Measurements from ENCODE around the gene STAT2.

DNA sequence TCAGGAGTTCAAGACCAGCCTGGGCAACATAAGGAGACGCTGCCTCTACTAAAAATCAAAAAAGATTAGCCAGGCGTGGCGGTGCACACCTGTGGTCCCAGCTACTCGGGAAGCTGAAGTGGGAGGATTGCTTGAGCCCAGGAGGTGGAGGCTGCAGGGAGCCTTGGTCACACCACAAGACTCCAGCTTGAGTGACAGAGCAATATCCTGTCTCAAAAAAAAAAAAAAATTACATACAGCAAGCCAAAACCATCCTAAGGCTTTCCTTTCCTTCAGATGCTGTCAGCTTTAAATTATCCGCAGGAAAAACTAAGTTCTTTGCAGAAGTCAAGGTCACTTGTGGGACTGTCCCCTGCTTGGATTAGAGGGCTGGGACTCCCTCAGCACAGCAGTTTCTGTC is 61.1 kb downstream of the STAT2 start:
- TF ChIP-seq, protein P1, sequence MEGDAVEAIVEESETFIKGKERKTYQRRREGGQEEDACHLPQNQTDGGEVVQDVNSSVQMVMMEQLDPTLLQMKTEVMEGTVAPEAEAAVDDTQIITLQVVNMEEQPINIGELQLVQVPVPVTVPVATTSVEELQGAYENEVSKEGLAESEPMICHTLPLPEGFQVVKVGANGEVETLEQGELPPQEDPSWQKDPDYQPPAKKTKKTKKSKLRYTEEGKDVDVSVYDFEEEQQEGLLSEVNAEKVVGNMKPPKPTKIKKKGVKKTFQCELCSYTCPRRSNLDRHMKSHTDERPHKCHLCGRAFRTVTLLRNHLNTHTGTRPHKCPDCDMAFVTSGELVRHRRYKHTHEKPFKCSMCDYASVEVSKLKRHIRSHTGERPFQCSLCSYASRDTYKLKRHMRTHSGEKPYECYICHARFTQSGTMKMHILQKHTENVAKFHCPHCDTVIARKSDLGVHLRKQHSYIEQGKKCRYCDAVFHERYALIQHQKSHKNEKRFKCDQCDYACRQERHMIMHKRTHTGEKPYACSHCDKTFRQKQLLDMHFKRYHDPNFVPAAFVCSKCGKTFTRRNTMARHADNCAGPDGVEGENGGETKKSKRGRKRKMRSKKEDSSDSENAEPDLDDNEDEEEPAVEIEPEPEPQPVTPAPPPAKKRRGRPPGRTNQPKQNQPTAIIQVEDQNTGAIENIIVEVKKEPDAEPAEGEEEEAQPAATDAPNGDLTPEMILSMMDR (IDR thresholded peaks at IDR 0.05; ENCODE audit: borderline replicate concordance, extremely low read depth, low read length, poor library complexity, severe bottlenecking), result no peak
- no peak for TF ChIP-seq EZH2 (IDR thresholded peaks at IDR 0.05; ENCODE audit: borderline replicate concordance, low read depth, low read length, severe bottlenecking)

Measured in DND-41 (cell line).